HCT116 (cell line): ENCODE measurements around the gene FAM83E. TPM values are rescaled to one million over a fixed set of nuclear protein-coding genes. Genes with fewer than 3 reads are reported as not detected.

ENCODE experiments used
- ATAC-seq: fragments of 200-7000 bp; cut with Tn5 transposase; 2 replicates; pipeline ENCODE4 v1.9.1; 2020; ENCODE audit warnings: mild to moderate bottlenecking, moderate library complexity
- BruUV-seq: library from RNA; stranded (reverse); fragments of 400-500 nt; replicated peaks from 2 replicates; lab custom pipeline; 2021; lab: Mats Ljungman, UMichigan
- CTCF ChIA-PET: fragments of 300-600 bp; sonication (Branson Sonifier 250); formaldehyde crosslinking; loops from one replicate; lab custom pipeline; 2021; ENCODE audit warnings: antibody characterized with exemption; lab: Charles Lee
- POLR2A ChIA-PET: fragments of 300-600, 350-600 bp; sonication (Branson Sonifier 250); formaldehyde crosslinking; loops from one replicate; lab custom pipeline; 2021; ENCODE audit warnings: antibody characterized with exemption; lab: Charles Lee
- RAD21 ChIA-PET, 2 experiments: fragments of 300-600 bp; sonication (Branson Sonifier 250); formaldehyde crosslinking; loops; one replicate each; lab custom pipeline; 2023; ENCODE audit warnings: low total read pairs in 2 of 2; ENCODE audit not compliant: uncharacterized antibody in 2 of 2, unreplicated experiment in 2 of 2, low non-redundant PET in 1 of 2; lab: Charles Lee
- DNase-seq: peaks from one replicate; pipeline ENCODE4 v3.0.0-alpha.2; 2010; ENCODE audit warnings: low read depth, low spot score
- H2AFZ ChIP-seq: fragments of 200-600 bp; shearing (Covaris generic), sonication (generic); 2 replicates; pipeline ENCODE4 v1.6.1; 2017; ENCODE audit warnings: low read depth, mixed run types, mixed read lengths, antibody characterized with exemption, low read length; ENCODE audit not compliant: poor library complexity, severe bottlenecking
- H3K27ac ChIP-seq: 2 replicates; pipeline ENCODE4 v1.5.1; 2012; ENCODE audit warnings: low read depth, low read length
- H3K27me3 ChIP-seq: fragments of 200-600 bp; sonication (generic); 2 replicates; pipeline ENCODE4 v1.6.1; 2016; ENCODE audit warnings: mixed run types, low read length, mixed read lengths; ENCODE audit not compliant: insufficient read depth
- H3K36me3 ChIP-seq, 2 experiments: fragments of 200-500 bp in 1 of 2; fragments of 200-600 bp in 1 of 2; sonication (Bioruptor generic) in 1 of 2; sonication (generic) in 1 of 2; 2 replicates each; pipeline versions ENCODE4 v1.5.1 to v1.6.1; 2014 to 2016; ENCODE audit warnings: low read length in 2 of 2, inconsistent platforms in 1 of 2, mixed read lengths in 1 of 2, mixed run types in 1 of 2; ENCODE audit not compliant: insufficient read depth in 2 of 2, control insufficient read depth in 1 of 2
- H3K4me1 ChIP-seq, 2 experiments: fragments of 200-600 bp in 1 of 2; sonication (generic) in 1 of 2; 2 replicates each; pipeline versions ENCODE4 v1.5.1 to v1.6.1; 2012 to 2017; ENCODE audit warnings: low read length in 2 of 2, inconsistent platforms in 1 of 2, mild to moderate bottlenecking in 1 of 2, mixed read lengths in 1 of 2, mixed run types in 1 of 2, moderate library complexity in 1 of 2; ENCODE audit not compliant: insufficient read depth in 2 of 2, control insufficient read depth in 1 of 2
- H3K4me2 ChIP-seq: fragments of 200-600 bp; sonication (generic); 2 replicates; pipeline ENCODE4 v1.6.1; 2017; ENCODE audit warnings: mixed run types, low read length, mixed read lengths
- H3K4me3 ChIP-seq, 2 experiments: fragments of 200-600 bp in 1 of 2; sonication (generic) in 1 of 2; replicated peaks in 1 of 2; 2 replicates each; pipeline ENCODE4 v1.5.1; 2011 to 2016; ENCODE audit warnings: low read length in 2 of 2, control low read depth in 1 of 2, low read depth in 1 of 2, mild to moderate bottlenecking in 1 of 2, mixed read lengths in 1 of 2, mixed run types in 1 of 2
- H3K79me2 ChIP-seq: fragments of 200-600 bp; sonication (generic); 2 replicates; pipeline ENCODE4 v1.6.1; 2017; ENCODE audit warnings: mild to moderate bottlenecking, mixed run types, low read length, moderate library complexity, mixed read lengths; ENCODE audit not compliant: insufficient read depth
- H3K9ac ChIP-seq: fragments of 200-600 bp; sonication (generic); 2 replicates; pipeline ENCODE4 v1.6.1; 2016; ENCODE audit warnings: low read length, mixed read lengths
- H3K9me2 ChIP-seq: fragments of 200-600 bp; sonication (generic), shearing (Covaris generic); 2 replicates; pipeline ENCODE4 v1.6.1; 2017; ENCODE audit warnings: mixed run types, mild to moderate bottlenecking, moderate library complexity; ENCODE audit not compliant: insufficient read depth
- H3K9me3 ChIP-seq, 2 experiments: fragments of 200-500 bp in 1 of 2; fragments of 200-600 bp in 1 of 2; sonication (Bioruptor generic) in 1 of 2; sonication (generic) in 1 of 2; 2 replicates each; pipeline ENCODE4 v1.6.1; 2014 to 2017; ENCODE audit warnings: low read length in 2 of 2, mixed read lengths in 2 of 2, inconsistent platforms in 1 of 2, low read depth in 1 of 2, mild to moderate bottlenecking in 1 of 2, mixed run types in 1 of 2, moderate library complexity in 1 of 2; ENCODE audit not compliant: control insufficient read depth in 1 of 2, insufficient read depth in 1 of 2
- H4K20me1 ChIP-seq: fragments of 200-600 bp; sonication (generic), shearing (Covaris generic); 2 replicates; pipeline ENCODE4 v1.6.1; 2017; ENCODE audit warnings: mixed run types, mild to moderate bottlenecking, moderate library complexity; ENCODE audit not compliant: insufficient read depth
- CBX3 ChIP-seq: IDR thresholded peaks from 2 replicates; pipeline ENCODE4 v1.6.1; 2012; ENCODE audit warnings: low read depth
- CEBPB ChIP-seq: IDR thresholded peaks from 2 replicates; pipeline ENCODE4 v1.6.1; 2012; ENCODE audit warnings: low read depth
- EGR1 ChIP-seq: IDR thresholded peaks from 2 replicates; pipeline ENCODE4 v1.6.1; 2012; ENCODE audit warnings: low read depth
- JUND ChIP-seq: IDR thresholded peaks from 2 replicates; pipeline ENCODE4 v1.6.1; 2012
- SP1 ChIP-seq: IDR thresholded peaks from 2 replicates; pipeline ENCODE4 v1.6.1; 2012; ENCODE audit warnings: low read depth
- YY1 ChIP-seq: IDR thresholded peaks from 2 replicates; pipeline ENCODE4 v1.6.1; 2011; ENCODE audit warnings: low read length, low read depth, moderate library complexity, mild to moderate bottlenecking; ENCODE audit not compliant: insufficient replicate concordance; ENCODE audit errors: extremely low read depth
- intact Hi-C: fragments of 100-400 bp; cut with micrococcal nuclease; formaldehyde crosslinking; loops from 2 replicates; pipeline ENCODE4 v1.10.0; 2022
- total RNA-seq: library from RNA; stranded (reverse); gene quantifications from one replicate; pipeline ENCODE4 v1.2.1, GENCODE V29; 2021; ENCODE audit not compliant: unreplicated experiment
- TF ChIP-seq, protein P1 (sequence below): IDR thresholded peaks from 2 replicates; pipeline ENCODE4 v1.6.1; 2012

FAM83E gene
- total RNA-seq, 1 experiment from 2014 or later: 6.8 TPM

DNA sequence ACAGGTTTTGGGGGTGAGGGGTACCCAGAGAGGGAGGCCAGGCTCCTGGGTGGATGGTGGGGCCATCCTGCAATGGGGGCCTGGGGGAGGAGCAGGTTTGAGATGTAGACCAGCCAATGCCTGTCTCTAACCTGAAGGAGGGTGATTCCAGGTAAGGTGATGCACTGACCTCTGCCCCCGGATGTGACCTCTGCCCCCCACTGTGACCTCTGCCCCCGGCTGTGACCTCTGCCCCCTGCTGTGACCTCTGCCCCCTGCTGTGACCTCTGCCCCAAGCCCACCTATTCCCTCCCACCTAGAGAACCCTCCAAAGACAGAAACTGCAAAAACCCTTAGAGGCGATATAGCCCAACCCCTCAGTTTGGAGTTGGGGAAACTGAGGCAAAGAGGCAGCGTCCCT lies 18.6 kb downstream of the FAM83E start:
- Histone ChIP-seq H3K4me1 (no peaks in the 10 kb centered on the region), H3K79me2 (no peaks in the 10 kb centered on the region), H3K4me3 (no peak overlapping the region), H3K9ac (no peak overlapping the region), H2AFZ (no peak overlapping the region), H3K9me2 (no peaks in the 10 kb centered on the region), H4K20me1 (no peaks in the 10 kb centered on the region), H3K4me2 (no peak overlapping the region), H3K36me3 (no peaks in the 10 kb centered on the region), H3K27me3 (no peaks in the 10 kb centered on the region), H3K27ac (no peak overlapping the region), H3K9me3 (no peaks in the 10 kb centered on the region)
- intact Hi-C loops: no loop called here
- RAD21 ChIA-PET: no interaction called here
- TF ChIP-seq YY1 (no peak), EGR1 (no peak), JUND (no peak), CBX3 (no peak), CEBPB (no peak)
- TF ChIP-seq, protein P1, sequence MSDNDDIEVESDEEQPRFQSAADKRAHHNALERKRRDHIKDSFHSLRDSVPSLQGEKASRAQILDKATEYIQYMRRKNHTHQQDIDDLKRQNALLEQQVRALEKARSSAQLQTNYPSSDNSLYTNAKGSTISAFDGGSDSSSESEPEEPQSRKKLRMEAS: no peak
- CTCF ChIA-PET: no interaction called here
- BruUV-seq: no TSS peak
- DNase-seq (no peak), ATAC-seq (no peak)
- POLR2A ChIA-PET: interaction anchor here (0.6 kb wide), 1 partner anchor 272 kb away, joined by 3 read pairs; no protein-coding TSS in a partner anchor

DNA sequence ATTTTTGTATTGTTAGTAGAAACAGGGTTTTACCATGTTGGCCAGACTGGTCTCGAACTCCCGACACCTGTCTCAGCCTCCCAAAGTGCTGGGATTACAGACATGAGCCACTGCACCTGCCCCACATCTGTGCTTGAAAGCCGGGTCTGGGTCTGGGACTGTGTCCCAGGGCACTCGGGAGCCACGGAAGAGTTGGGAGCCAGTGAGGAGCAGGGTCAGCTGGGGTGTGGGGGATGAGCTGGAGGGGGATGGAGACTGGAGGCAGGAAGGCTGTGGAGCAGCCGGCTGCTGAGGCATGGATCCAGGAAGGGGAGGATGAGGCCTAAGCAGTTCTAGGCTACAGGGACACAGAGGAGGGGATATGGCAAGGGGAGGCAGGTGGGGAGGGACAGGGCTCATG lies 19.0 kb downstream of the FAM83E start:
- intact Hi-C loops: no loop called here
- H3K4me2 ChIP-seq: no peak overlapping the region
- no peak for DNase-seq
- TF ChIP-seq CBX3: no peak
- no peak for TF ChIP-seq SP1
- TF ChIP-seq, all 23 proteins: peak for 0
- ChIA-PET RAD21 (no interaction called here), CTCF (interaction anchor here (0.7 to 1.1 kb wide), 2 partner anchors 13 to 106 kb away, joined by 3 to 5 read pairs; no protein-coding TSS in a partner anchor), POLR2A (no interaction called here)
- Histone ChIP-seq H3K27me3 (no peaks in the 10 kb centered on the region), H2AFZ (no peak overlapping the region), H3K4me1 (peaks cover 0 to 2% of the 10 kb centered on the region in 2 experiments; a peak in 2 of 4 replicates), H3K9me3 (no peaks in the 10 kb centered on the region), H3K9me2 (no peaks in the 10 kb centered on the region), H3K79me2 (no peaks in the 10 kb centered on the region), H3K4me3 (no peak overlapping the region), H3K36me3 (no peaks in the 10 kb centered on the region), H3K27ac (no peak overlapping the region), H4K20me1 (no peaks in the 10 kb centered on the region), H3K9ac (no peak overlapping the region)
- 0 out of 2 replicates have a peak, but pooled peaks have one; percentile 31 for ATAC-seq
- no TSS peak for BruUV-seq
